Measurements from ENCODE around the gene CDH13.

DNA sequence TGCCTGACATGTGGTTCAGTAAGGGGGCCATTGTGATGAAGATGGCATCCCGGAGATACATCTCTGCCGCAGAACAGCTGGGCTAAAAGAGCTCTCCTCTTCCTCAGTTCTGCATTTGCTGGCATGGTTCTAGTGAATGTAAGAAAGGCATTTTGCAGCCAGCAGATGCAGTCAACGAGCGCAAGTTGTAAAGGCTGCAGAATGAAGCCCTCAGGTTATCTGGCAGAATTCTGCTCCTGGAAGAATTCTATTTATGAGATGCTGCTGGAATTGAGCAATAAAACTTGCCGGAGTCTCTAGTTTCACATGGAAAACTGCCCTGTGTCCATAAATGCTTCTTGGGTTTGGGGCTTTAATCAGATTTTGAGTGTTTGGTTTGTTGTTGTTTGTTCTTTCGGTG, 1004.2 kb downstream of the CDH13 start:
- TF ChIP-seq, protein P1, sequence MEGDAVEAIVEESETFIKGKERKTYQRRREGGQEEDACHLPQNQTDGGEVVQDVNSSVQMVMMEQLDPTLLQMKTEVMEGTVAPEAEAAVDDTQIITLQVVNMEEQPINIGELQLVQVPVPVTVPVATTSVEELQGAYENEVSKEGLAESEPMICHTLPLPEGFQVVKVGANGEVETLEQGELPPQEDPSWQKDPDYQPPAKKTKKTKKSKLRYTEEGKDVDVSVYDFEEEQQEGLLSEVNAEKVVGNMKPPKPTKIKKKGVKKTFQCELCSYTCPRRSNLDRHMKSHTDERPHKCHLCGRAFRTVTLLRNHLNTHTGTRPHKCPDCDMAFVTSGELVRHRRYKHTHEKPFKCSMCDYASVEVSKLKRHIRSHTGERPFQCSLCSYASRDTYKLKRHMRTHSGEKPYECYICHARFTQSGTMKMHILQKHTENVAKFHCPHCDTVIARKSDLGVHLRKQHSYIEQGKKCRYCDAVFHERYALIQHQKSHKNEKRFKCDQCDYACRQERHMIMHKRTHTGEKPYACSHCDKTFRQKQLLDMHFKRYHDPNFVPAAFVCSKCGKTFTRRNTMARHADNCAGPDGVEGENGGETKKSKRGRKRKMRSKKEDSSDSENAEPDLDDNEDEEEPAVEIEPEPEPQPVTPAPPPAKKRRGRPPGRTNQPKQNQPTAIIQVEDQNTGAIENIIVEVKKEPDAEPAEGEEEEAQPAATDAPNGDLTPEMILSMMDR (IDR thresholded peaks at IDR 0.05): no peak
- TF ChIP-seq ZFX (IDR thresholded peaks at IDR 0.05; ENCODE audit: borderline replicate concordance): no peak
